Type B pancreatic cell (in vitro differentiated cells): Measurements from ENCODE around the gene XYLT1. TPM values are rescaled to one million over a fixed set of nuclear protein-coding genes. Genes with fewer than 3 reads are reported as not detected.
A peak's percentile ranks its signal among the peaks of the same experiment; 100 is the strongest.

ENCODE experiments used
- DNase-seq: peaks from one replicate; pipeline ENCODE4 v3.0.0; 2021; ENCODE audit warnings: mixed read lengths; ENCODE audit not compliant: unreplicated experiment; ENCODE audit errors: extremely low spot score
- H3K27ac Mint-ChIP-seq: 2 replicates; pipeline ENCODE4 v1.8.0; 2021; ENCODE audit warnings: mild to moderate bottlenecking, mixed read lengths
- H3K27me3 Mint-ChIP-seq: 2 replicates; pipeline ENCODE4 v1.8.0; 2021; ENCODE audit warnings: mixed read lengths
- H3K36me3 Mint-ChIP-seq: 2 replicates; pipeline ENCODE4 v1.8.0; 2021; ENCODE audit warnings: mixed read lengths
- H3K4me1 Mint-ChIP-seq: one replicate; pipeline ENCODE4 v1.8.0; 2021; ENCODE audit warnings: mixed read lengths; ENCODE audit not compliant: unreplicated experiment
- H3K4me3 Mint-ChIP-seq: 2 replicates; pipeline ENCODE4 v1.8.0; 2021; ENCODE audit warnings: mild to moderate bottlenecking, mixed read lengths
- H3K9me3 Mint-ChIP-seq: 2 replicates; pipeline ENCODE4 v1.8.0; 2021; ENCODE audit warnings: mixed read lengths
- total RNA-seq: library from RNA; stranded (reverse); gene quantifications from 2 replicates; pipeline ENCODE4 v1.2.1, GENCODE V29; 2021; ENCODE audit warnings: low replicate concordance
- TF ChIP-seq, protein P1 (sequence below): fragments of 200-600 bp; sonication (generic); conservative IDR thresholded peaks from 2 replicates; pipeline ENCODE4 v1.5.0; 2021; ENCODE audit warnings: antibody characterized with exemption, mild to moderate bottlenecking

The XYLT1 gene
- total RNA-seq, 1 donor from 2014 or later: 14.9 TPM

DNA sequence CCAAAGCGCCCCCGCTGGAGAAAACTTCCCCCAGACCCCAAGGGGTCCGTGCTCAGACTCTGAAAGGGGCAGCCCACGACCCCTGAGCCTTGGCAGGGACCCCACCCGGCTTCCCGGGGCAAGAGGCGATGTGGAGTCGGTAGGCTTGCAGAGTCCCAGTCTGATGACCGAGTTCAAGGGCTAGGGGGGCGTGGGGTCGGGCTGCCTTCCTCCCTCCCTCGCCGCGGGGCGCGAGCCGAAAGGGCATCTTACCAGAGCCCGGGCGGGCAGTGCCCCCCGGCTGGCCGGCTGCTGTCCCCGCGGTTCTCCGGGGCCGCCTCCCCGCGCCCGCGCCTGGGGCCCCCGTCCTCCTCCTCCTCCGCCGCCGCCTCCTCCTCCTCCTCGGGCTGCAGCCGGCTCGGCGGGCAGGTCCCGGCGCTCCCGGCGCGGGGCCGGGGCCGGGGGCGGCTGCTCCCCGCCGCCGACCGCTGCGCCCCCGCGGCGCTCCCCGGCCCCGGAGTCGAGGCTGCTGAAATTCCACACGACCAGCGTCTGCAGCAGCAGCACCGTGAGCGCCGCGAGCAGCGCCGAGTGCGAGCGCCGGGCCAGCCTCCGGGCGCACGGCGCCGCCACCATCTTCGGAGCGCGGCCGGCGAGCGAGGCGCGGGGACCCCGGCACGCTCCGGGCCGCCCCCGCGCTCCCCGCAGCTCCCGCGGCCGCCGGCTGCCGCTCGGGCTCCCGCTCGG is 415 bp downstream of the XYLT1 start:
- Mint-ChIP-seq H3K27me3 (peaks cover 32% of the 10 kb centered on the region), H3K36me3 (no peaks in the 10 kb centered on the region), H3K9me3 (no peaks in the 10 kb centered on the region), H3K27ac (no peak overlapping the region), H3K4me1 (peaks cover 54% of the 10 kb centered on the region), H3K4me3 (peak overlapping the region; percentile 95)
- no peak for DNase-seq
- TF ChIP-seq, protein P1, sequence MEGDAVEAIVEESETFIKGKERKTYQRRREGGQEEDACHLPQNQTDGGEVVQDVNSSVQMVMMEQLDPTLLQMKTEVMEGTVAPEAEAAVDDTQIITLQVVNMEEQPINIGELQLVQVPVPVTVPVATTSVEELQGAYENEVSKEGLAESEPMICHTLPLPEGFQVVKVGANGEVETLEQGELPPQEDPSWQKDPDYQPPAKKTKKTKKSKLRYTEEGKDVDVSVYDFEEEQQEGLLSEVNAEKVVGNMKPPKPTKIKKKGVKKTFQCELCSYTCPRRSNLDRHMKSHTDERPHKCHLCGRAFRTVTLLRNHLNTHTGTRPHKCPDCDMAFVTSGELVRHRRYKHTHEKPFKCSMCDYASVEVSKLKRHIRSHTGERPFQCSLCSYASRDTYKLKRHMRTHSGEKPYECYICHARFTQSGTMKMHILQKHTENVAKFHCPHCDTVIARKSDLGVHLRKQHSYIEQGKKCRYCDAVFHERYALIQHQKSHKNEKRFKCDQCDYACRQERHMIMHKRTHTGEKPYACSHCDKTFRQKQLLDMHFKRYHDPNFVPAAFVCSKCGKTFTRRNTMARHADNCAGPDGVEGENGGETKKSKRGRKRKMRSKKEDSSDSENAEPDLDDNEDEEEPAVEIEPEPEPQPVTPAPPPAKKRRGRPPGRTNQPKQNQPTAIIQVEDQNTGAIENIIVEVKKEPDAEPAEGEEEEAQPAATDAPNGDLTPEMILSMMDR: no peak

DNA sequence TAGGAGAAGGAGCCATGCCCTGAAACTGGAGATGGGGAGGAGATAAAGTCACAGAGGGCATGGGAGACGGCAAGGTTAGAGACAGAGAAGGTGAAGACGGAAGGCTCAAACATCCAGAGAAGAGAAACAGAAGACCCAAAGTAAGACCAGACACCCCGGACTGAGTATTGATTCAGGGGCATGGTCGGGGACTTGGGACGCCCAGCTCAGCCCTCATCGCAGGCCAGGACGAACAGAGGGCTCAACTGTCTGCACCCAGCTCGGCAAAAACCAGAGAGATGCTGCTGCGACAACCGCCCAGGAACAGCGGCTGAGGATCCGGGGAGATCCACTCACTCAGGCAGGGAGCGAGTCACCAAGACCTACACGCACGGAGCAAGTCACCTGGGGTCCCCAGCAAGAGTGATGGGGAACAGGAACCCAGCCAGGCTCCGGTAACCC is 999 bp downstream of the XYLT1 start:
- Mint-ChIP-seq H3K4me1 (peaks cover 52% of the 10 kb centered on the region), H3K36me3 (no peaks in the 10 kb centered on the region), H3K9me3 (no peaks in the 10 kb centered on the region), H3K4me3 (peak overlapping the region; percentile 95), H3K27me3 (peaks cover 27% of the 10 kb centered on the region), H3K27ac (peak overlapping the region; percentile 73)
- no peak for DNase-seq
- TF ChIP-seq, protein P1: no peak

DNA sequence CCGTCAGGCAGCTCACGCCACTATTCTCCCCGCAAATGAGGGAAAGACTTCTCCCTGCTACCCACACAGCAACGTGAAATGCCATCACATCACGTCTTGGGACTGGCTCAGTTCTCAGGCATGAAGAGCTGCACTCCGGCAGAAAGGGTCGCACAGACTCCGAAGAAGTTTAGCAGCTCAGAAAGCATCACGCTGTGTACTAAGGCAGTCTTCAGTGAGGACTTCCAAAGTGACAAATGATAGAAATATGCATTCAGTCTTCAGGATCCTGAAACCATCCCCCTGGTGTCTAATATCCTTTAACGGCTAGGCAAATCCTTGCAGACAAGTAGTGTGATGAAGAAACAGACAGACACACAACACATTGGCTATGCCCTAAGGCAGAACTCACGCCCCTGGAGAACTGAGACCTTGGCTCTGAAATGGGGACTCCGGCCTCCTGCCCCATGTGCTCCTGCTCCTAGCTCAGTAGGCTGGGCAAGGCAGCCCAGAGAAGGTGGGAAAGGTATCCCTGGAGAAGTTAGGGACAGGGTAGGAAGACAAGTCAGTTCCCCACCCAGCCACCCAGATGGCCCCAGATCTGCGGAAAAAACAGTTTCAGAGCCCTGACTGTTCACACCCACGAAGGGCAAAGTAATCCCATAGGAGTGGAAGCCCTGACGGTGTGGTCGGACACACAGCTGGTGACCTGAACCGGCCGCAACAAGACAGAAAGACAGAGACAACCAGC is 1.6 kb downstream of the XYLT1 start:
- TF ChIP-seq, protein P1: no peak
- Mint-ChIP-seq H3K4me3 (peak overlapping the region; percentile 95), H3K4me1 (peaks cover 46% of the 10 kb centered on the region), H3K27ac (peak overlapping the region; percentile 73), H3K9me3 (no peaks in the 10 kb centered on the region), H3K27me3 (peaks cover 21% of the 10 kb centered on the region), H3K36me3 (no peaks in the 10 kb centered on the region)
- no peak for DNase-seq

DNA sequence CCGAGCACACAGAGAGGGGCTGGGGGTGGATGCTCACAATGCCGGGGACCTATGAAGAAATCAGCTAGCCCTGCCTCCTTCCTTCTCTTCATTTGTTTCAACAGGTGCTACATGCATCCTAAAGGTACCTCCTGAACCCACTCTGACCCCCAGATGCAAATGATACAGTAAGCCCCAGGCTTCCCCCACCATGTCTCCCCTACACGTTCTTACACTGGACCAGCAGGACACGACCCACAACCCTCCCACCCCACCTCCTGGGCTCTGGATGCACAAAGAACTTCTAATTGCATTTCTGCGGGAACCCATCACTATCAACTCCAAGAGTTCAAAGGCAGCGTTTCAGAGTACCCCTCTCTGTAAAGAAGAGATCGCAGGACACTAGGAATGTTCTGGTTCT is 2.1 kb downstream of the XYLT1 start:
- H3K36me3 Mint-ChIP-seq: no peaks in the 10 kb centered on the region
- TF ChIP-seq, protein P1: no peak
- peaks cover 42% of the 10 kb centered on the region for H3K4me1 Mint-ChIP-seq
- no peaks in the 10 kb centered on the region for H3K9me3 Mint-ChIP-seq
- no peak overlapping the region for H3K27ac Mint-ChIP-seq
- peak overlapping the region; percentile 95 for H3K4me3 Mint-ChIP-seq
- peaks cover 19% of the 10 kb centered on the region for H3K27me3 Mint-ChIP-seq
- no peak for DNase-seq

DNA sequence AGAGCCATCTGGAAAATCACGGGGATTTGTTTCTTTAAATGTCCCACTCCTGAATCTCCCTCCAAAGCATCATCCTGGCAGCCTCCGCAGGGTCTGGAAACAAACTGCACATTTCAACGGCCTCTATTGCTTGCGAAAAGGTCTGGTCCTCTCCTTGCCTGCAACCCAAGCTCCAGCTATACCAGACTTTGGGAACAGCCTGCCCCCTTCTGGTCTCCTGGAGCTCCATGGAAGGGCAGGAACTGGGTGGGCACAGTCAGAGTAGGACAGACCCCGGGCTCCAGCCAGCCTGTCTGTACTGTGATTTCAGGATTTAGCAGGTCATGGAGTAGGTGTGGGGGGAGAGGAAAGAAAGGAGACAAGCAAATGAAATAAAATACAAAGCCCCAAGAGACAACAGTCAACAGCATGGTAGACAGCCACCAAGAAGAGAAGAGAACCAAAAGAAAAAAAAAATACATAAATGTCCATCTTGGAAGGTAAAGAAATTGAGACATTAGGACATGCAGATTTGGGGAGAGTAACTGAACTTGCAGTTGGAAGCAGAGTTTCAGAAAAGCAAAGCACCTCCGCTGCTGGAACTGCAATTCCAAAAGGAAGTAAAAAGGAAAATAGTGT is 2.7 kb downstream of the XYLT1 start:
- Mint-ChIP-seq H3K9me3 (no peaks in the 10 kb centered on the region), H3K4me3 (peak overlapping the region; percentile 95), H3K36me3 (peaks cover 2% of the 10 kb centered on the region), H3K27me3 (peaks cover 19% of the 10 kb centered on the region), H3K4me1 (peaks cover 40% of the 10 kb centered on the region), H3K27ac (no peak overlapping the region)
- DNase-seq: no peak
- TF ChIP-seq, protein P1: peak; percentile 81
